22Rv1 (cell line): ENCODE results near the gene DDIT4.

ENCODE experiments used
- ZFX ChIP-seq: fragments of 450-650 bp; IDR thresholded peaks from 2 replicates; pipeline ENCODE4 v1.6.1; 2017; ENCODE audit warnings: antibody characterized with exemption, borderline replicate concordance
- TF ChIP-seq, protein P1 (sequence below): fragments of 450-650 bp; IDR thresholded peaks from 2 replicates; pipeline ENCODE4 v1.5.1; 2017; ENCODE audit warnings: mild to moderate bottlenecking

DNA sequence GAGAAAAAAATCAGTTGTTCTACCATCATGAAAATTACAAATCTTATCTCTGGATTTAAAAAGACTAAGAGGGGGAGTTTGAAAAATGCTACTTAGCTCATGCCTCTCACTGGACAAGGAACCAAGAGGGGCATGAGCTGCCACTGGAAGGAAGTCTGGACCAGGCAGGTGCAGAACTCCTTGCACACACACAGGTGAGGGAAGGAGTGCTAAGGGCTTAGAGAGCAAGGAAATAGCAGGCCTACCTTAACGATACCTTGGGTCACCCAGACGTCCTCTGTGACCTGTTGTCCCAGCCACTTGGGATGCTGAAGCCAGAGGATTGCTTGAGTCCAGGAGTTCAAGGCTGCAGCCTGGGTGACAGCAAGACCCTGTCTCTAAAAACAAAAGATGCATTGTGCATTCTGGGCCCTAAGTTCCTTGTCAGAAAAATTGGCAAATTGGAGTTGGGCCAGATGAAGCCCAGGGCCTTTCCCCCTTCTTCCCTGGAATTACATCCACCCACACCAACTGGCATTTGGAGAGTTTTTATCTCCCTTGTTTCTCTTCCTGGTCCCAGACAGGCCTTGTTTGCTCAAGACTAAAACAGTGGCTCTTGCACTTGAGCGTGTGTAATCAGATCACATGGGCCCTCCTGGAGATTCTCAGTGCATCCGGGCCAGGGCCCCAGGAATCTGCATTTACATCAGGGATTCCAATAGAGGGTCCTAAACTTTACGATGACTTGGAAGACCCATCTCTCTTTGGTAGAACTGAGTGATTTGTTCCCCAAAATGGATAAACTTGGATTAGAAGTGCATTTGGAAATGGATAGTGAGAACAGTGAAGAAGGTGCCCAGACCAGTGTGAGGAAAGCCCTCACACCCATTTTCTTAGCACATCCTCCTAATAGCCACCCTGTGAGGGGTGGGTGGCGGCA lies 3.0 kb downstream of the DDIT4 start:
- TF ChIP-seq, protein P1, sequence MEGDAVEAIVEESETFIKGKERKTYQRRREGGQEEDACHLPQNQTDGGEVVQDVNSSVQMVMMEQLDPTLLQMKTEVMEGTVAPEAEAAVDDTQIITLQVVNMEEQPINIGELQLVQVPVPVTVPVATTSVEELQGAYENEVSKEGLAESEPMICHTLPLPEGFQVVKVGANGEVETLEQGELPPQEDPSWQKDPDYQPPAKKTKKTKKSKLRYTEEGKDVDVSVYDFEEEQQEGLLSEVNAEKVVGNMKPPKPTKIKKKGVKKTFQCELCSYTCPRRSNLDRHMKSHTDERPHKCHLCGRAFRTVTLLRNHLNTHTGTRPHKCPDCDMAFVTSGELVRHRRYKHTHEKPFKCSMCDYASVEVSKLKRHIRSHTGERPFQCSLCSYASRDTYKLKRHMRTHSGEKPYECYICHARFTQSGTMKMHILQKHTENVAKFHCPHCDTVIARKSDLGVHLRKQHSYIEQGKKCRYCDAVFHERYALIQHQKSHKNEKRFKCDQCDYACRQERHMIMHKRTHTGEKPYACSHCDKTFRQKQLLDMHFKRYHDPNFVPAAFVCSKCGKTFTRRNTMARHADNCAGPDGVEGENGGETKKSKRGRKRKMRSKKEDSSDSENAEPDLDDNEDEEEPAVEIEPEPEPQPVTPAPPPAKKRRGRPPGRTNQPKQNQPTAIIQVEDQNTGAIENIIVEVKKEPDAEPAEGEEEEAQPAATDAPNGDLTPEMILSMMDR, result no peak
- TF ChIP-seq ZFX, result no peak
